ENCODE measurements around the gene DBN1. TPM values are rescaled to one million over a fixed set of nuclear protein-coding genes. Genes with fewer than 3 reads are reported as not detected.

The DBN1 gene
- total and polyA plus RNA-seq, 2 donors (not counting 1 experiment from before 2014, with no cell fraction given), result 96.4 to 138 TPM

DNA sequence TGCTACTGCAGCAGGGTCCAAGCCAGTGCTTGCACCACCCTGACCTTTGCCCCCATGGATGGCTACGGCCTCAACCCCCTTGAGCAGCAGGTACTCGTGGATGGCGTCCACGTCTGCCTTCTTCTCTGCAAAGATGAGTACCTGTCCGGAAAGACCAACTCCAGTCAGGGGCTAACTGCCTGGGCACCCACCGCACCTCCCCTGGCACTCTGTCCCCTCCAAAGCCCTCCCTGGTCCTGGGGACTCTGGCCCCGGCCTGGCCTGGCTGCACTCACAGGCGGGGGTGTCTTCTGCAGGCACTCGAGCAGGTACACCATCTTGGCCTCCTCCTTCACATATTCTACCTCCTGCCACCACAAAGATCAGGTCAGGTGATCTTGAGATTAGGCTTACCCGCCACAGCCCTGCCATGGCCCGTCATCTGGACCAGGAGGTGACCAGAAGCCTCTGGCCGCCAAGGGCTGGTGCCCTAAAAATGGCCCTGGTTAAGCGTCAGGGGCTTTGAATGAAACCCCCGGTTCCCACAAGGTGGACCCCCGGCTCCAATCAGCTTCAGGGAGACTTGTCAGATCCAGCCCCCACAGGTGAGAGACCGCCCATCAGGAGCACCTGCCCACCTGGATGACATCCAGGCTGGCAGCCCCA is 39.4 kb upstream of the DBN1 start:
- H4K20me1 ChIP-seq (ENCODE audit: control insufficient read depth, extremely low read depth, insufficient read depth, low read length), result no peaks in the 10 kb centered on the region
- DNase-seq (ENCODE audit: low read depth in 2 of 2), result no peak

GRCh38 chr5:177511796-177512675 is 38.6 kb upstream of the DBN1 start:
- DNase-seq (ENCODE audit: low read depth in 2 of 2), result no peak
- H4K20me1 ChIP-seq (ENCODE audit: control insufficient read depth, extremely low read depth, insufficient read depth, low read length), result no peaks in the 10 kb centered on the region
- H2AFZ ChIP-seq (ENCODE audit: low read length), result no peak overlapping the region
- H3K4me1 ChIP-seq (ENCODE audit: control insufficient read depth, extremely low read depth, insufficient read depth, low read length), result peaks cover 4% of the 10 kb centered on the region
- H3K36me3 ChIP-seq (ENCODE audit: control insufficient read depth, insufficient read depth, low read length), result peaks cover 40% of the 10 kb centered on the region
- no peak overlapping the region for H3K4me3 ChIP-seq (replicated peaks in 1 of 4; ENCODE audit: control extremely low read depth in 1 of 4, insufficient read depth in 1 of 4, low read depth in 3 of 4, low read length in 4 of 4)
- H3K9ac ChIP-seq (ENCODE audit: insufficient read depth, low read length), result no peak overlapping the region
- H3K79me2 ChIP-seq (ENCODE audit: control insufficient read depth, insufficient read depth, low read length), result peaks cover 21% of the 10 kb centered on the region
- H3K27me3 ChIP-seq (ENCODE audit: control insufficient read depth, insufficient read depth, low read length), result no peaks in the 10 kb centered on the region
- H3K27ac ChIP-seq (ENCODE audit: insufficient read depth, low read length), result no peak overlapping the region
- no peak overlapping the region for H3K4me2 ChIP-seq (ENCODE audit: extremely low read depth, insufficient read depth, low read length)
- no peaks in the 10 kb centered on the region for H3K9me3 ChIP-seq (ENCODE audit: control insufficient read depth, insufficient read depth, low read depth, low read length)
- TF ChIP-seq EZH2 (IDR thresholded peaks at IDR 0.05; ENCODE audit: low read length, missing control alignments), result no peak
- no peak for TF ChIP-seq CTCF (conservative IDR thresholded peaks at IDR 0.05 in 1 of 2, IDR thresholded peaks at IDR 0.05 in 1 of 2; ENCODE audit: low read depth in 1 of 2, low read length in 2 of 2)

More for the DNA sequence above, 39.4 kb upstream of the DBN1 start:
- Histone ChIP-seq H3K27ac (ENCODE audit: insufficient read depth, low read length) (no peak overlapping the region), H3K9me3 (ENCODE audit: control insufficient read depth, insufficient read depth, low read depth, low read length) (no peaks in the 10 kb centered on the region), H3K4me3 (replicated peaks in 1 of 4; ENCODE audit: control extremely low read depth in 1 of 4, insufficient read depth in 1 of 4, low read depth in 3 of 4, low read length in 4 of 4) (no peak overlapping the region), H3K27me3 (ENCODE audit: control insufficient read depth, insufficient read depth, low read length) (no peaks in the 10 kb centered on the region), H3K4me2 (ENCODE audit: extremely low read depth, insufficient read depth, low read length) (no peak overlapping the region), H3K79me2 (ENCODE audit: control insufficient read depth, insufficient read depth, low read length) (peaks cover 21% of the 10 kb centered on the region), H2AFZ (ENCODE audit: low read length) (no peak overlapping the region), H3K36me3 (ENCODE audit: control insufficient read depth, insufficient read depth, low read length) (peaks cover 40% of the 10 kb centered on the region), H3K4me1 (ENCODE audit: control insufficient read depth, extremely low read depth, insufficient read depth, low read length) (peaks cover 4% of the 10 kb centered on the region), H3K9ac (ENCODE audit: insufficient read depth, low read length) (no peak overlapping the region)
- no peak for TF ChIP-seq CTCF (conservative IDR thresholded peaks at IDR 0.05 in 1 of 2, IDR thresholded peaks at IDR 0.05 in 1 of 2; ENCODE audit: low read depth in 1 of 2, low read length in 2 of 2)
- TF ChIP-seq EZH2 (IDR thresholded peaks at IDR 0.05; ENCODE audit: low read length, missing control alignments), result no peak

DNA sequence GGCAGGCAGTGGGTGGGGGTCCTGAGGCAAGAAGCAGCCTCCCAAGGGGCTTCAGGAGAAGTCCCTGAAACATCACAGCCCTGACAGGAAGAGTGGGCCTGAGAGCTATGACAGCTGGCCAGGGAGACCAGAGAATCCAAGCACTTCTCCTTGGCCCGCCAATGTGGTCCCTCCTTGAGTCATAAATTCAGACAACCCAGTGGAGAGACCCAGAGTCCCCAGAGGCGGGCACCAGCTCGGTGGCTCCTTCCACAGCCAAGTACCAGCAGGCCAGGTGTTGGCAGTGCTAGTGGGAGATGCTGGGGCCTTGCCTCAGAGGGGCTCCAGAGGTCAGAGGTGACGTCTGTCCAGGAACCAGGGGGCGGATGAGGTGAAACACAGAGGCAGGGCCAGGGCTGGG is 37.7 kb upstream of the DBN1 start:
- TF ChIP-seq EZH2 (IDR thresholded peaks at IDR 0.05; ENCODE audit: low read length, missing control alignments) (no peak), CTCF (conservative IDR thresholded peaks at IDR 0.05 in 1 of 2, IDR thresholded peaks at IDR 0.05 in 1 of 2; ENCODE audit: low read depth in 1 of 2, low read length in 2 of 2) (no peak)
- no peak overlapping the region for H3K4me2 ChIP-seq (ENCODE audit: extremely low read depth, insufficient read depth, low read length)
- H3K9ac ChIP-seq (ENCODE audit: insufficient read depth, low read length), result no peak overlapping the region
- H3K27ac ChIP-seq (ENCODE audit: insufficient read depth, low read length), result no peak overlapping the region
- no peak for DNase-seq (ENCODE audit: low read depth in 2 of 2)
- H4K20me1 ChIP-seq (ENCODE audit: control insufficient read depth, extremely low read depth, insufficient read depth, low read length), result no peaks in the 10 kb centered on the region
- H3K4me1 ChIP-seq (ENCODE audit: control insufficient read depth, extremely low read depth, insufficient read depth, low read length), result peaks cover 4% of the 10 kb centered on the region
- H3K36me3 ChIP-seq (ENCODE audit: control insufficient read depth, insufficient read depth, low read length), result peaks cover 40% of the 10 kb centered on the region
- no peak overlapping the region for H3K4me3 ChIP-seq (replicated peaks in 1 of 4; ENCODE audit: control extremely low read depth in 1 of 4, insufficient read depth in 1 of 4, low read depth in 3 of 4, low read length in 4 of 4)
- H3K27me3 ChIP-seq (ENCODE audit: control insufficient read depth, insufficient read depth, low read length), result no peaks in the 10 kb centered on the region
- no peak overlapping the region for H2AFZ ChIP-seq (ENCODE audit: low read length)
- peaks cover 15% of the 10 kb centered on the region for H3K79me2 ChIP-seq (ENCODE audit: control insufficient read depth, insufficient read depth, low read length)
- no peaks in the 10 kb centered on the region for H3K9me3 ChIP-seq (ENCODE audit: control insufficient read depth, insufficient read depth, low read depth, low read length)

All from fibroblast of lung (primary cell).